Stimulated activated CD8-positive, alpha-beta memory T cell treated with anti-CD3 and anti-CD28 coated beads, Interleukin-12 subunit alpha, Interleukin-12 subunit beta, amount 100 ng/mL, for 4 hours (primary cell): ENCODE data around the gene MLLT1.
A peak's percentile ranks its signal among the peaks of the same experiment; 100 is the strongest.

Experiments used
- DNase-seq: peaks from one replicate; pipeline ENCODE4 v3.0.0-alpha.2; 2020; ENCODE audit warnings: low read depth

Gene MLLT1

DNA sequence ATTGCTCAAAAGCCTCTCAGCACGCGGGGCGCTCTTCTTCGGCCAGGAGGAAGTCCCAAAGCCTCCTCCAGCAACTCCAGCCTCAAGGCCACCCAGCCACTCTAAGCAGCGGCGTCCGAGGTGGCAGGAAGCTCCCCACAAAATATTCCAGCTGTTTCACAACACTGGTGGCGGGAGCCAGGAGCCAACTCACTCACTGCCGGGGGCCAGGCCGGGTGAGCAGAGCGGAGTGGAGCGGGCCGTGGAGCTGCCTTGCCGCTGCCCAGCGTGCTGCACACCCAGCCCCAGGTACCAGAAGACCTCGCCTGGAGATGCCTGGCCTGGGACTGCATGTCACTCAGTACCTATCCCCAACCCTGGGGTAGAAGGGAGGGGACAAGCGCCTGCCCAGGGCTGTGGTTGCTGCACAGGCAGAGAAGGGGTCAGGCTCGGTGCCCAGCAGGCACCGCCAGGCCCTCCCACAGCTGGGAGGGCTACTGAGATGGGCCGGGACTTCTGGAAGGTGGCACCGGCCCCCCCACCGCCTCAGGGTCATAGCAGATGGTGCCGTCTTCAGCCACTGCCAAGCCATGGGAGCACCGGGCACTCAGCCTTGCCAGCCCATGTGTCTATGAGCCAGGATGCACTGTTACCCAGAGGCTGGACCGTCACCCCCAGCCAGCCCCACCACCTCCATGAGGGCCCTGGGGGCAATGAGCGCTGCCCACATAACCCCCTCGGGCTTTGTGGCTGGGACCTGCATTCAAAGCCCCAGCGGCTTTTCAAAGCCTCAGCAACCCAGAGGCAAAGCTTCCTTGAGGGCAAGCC lies 59.2 kb downstream of the MLLT1 start:
- DNase-seq: no peak

DNA sequence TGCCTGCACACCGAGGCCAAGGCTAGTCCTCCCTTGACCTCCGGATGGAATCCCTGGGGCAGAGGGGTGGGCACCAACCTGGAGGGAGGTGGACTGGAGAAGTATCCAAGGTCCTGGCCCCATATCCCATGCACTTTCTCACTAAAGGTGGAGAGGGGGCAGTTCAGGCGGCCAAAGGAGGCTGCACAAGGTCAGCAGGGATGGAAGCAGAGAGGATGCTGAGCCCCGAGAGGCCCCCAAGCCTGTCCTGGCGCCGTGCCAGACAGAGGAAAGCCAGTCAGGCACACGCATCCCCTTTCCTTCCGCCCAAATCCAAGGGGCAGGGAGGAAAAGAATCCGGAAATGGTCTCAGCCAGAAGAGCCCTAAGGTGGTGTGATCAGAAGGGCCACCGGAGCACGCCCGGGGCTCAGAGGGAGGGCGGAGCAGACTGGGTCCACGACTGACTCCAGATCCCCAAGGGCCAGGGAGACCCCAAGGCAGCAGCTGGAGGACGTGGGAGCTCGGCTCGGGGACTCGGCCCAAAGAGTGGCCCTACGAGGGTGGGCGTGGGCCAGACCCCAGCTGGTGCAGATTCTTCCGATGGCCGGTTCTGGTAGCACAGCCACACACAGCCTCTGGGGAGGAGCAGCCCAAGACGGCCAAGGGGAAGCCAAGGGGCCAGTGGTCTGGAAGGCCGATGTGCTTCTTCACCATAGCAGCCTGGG lies 60.0 kb downstream of the MLLT1 start:
- no peak for DNase-seq

DNA sequence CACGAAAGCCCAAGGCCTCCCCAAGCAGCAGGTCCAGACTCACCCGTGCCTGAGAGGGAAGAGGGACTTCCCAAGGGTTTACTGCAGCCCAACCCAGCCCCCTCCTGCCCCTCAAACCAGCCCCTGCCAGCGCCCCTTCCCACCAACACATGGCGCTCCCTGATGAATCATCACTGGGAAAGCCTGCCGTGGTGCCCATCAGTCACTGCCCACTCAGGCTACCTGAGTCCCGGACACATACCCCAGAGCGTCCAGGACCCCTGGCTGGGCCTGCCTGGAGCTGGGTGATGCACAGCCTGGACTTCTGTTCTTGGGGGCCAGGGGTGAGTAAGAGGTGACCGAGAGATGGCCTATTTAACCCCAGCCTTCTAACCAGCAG lies 60.6 kb downstream of the MLLT1 start:
- DNase-seq: no peak

DNA sequence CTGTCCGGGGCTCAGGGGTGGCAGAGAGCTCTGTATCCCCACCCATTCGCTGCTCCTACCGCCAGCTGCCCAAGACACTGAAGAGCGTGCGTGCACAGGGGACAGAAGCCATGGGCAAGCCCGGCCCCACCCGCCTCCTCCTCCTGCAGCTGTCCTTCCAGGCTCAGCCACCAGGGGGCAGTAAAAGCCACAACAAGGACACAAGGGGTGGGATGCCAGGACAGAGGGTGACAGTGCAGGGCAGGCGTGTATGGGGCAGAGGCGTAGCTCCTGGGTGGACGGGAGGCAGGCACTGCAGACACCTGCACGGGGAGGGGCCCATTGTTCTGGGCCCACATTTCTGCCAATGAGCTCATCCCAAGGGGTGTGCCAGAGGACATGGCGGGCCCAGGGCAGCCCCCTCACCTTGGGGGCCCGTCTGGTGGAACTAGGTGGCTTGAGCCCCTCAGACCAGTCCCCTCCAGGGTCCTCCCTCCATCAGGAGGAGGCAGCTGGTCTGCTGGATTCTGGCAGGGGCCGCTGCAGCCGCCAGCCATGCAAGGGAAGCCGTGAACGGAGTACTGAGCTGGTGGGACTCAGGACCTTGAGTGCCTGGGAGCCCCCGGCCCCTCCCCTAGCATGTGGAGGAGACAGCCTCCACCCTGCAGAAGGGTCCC lies 61.2 kb downstream of the MLLT1 start:
- DNase-seq: peak; percentile 62

DNA sequence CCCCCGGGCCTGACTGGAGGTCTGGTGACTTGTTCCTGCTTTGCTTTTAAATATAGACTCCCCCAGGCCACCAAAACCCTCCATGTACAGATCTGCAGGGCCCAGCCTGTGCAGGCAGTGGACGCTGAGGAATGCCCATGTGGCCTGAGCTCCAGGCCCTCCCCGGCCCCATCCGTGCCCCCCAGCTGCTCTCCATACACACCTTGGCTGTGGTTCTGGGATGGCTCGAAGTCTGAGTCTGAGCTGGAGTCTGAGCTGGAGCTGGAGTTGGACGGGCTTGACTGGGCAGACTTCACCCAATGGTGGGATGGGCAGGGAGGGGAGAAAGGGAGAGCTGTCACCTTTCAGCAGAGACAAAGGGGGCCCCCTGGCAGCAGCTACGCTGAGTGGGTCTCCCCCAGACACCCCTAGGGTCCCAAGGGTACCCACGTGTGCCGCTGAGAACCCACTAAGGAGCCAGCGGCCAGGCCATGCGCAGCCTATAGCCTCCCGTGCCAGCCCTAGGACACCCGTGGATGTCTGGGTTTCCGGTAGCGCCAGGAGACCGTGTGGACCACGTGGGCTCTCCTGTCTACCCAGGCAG lies 61.9 kb downstream of the MLLT1 start:
- DNase-seq: no peak

DNA sequence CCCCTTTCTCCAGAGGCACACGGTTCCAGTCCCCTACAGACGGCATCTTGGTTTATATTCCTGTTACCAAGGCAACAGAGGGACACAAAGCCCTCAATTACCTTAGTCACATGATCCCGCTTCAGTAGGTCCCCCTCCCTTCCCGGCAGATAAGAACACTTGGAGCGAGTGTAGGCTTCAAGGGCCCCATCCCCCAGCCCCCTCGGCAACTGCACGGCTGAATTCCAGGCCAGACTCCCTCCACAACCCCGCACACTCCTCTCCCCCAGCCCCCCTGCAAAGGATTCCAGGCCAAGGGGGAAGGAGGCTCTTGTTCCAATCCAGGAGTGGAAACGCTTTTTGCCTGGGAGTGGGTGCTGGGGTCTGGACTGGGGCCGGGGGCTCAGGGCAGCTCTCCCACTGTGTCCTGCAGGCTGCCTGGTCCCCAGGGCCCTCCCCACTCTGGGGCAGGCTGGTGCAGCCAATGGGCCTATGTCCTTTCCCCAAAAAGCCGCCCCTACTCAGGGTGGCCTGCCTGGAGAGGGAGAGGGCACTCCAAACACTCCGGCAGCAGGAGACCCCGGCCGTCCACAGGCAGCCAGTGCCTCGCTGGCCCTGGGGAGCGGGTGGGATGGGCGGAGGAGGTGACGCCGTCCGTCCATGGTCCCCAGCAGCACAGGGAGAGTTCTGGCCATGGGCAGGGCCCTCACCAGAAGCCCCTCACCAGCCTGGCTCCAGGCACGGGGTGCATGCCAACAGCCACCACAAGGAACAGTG lies 62.6 kb downstream of the MLLT1 start:
- DNase-seq: no peak

DNA sequence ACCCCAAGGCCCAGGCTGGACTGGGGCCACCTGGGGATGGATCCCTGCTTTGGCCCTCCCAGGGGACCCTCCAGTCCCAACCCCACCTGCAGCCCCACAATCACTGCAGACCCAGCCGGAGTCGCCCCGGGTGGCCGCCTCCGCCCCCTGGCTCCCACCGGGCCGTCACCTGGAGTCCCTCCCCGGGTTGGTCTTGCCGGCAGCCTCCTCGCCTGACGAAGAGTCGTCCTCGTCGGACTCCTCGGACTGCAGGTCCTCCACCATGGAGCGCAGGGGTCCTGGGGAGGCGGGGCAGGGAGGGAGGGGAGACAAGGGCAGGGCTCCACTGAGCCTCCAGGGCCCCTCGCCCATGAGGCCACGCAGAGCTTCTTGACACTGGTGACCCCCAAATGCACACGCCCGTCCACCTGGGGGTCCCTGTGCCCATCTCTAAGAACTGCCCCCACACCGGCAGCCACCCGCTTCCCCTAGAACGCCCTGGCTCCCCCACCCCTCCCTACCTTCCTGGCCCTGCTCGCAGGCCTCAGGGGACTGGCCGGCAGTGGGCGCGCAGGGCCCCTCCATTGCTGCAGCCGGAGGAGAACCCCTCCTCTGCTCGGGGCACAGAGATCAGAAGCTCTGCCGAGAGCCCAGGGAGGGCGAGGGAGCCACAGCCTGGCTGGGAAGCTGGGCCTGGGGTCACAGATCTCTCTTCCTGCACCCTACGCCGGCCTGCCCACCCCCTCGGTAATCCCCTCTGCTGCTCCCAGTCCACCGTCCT lies 63.4 kb downstream of the MLLT1 start:
- no peak for DNase-seq

DNA sequence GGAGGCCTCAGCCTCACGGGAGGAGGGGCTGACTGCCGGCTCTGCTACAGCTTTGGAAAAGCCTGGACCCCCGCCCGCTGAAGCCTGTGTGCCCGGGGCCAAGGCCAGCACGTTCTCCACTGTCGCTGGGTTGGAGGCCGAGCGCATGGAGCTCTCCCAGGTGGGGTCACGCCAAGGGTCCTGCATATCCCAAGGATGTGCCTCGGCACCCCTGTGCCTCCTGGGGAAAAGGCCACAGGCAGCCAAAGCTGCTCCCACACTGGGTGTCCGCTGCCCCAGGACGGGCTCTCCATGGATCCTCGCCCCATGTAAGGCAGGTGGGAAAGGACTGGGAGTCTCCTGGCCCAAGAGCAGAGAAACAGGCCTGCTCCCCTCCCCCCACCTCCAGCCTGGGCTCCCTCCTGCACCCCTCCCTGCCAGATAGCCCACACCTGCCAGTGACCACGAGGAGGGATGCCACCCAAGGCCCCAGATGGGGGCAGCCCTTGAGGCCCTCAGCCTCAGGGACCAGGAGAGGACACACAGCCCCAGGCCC lies 64.0 kb downstream of the MLLT1 start:
- no peak for DNase-seq

DNA sequence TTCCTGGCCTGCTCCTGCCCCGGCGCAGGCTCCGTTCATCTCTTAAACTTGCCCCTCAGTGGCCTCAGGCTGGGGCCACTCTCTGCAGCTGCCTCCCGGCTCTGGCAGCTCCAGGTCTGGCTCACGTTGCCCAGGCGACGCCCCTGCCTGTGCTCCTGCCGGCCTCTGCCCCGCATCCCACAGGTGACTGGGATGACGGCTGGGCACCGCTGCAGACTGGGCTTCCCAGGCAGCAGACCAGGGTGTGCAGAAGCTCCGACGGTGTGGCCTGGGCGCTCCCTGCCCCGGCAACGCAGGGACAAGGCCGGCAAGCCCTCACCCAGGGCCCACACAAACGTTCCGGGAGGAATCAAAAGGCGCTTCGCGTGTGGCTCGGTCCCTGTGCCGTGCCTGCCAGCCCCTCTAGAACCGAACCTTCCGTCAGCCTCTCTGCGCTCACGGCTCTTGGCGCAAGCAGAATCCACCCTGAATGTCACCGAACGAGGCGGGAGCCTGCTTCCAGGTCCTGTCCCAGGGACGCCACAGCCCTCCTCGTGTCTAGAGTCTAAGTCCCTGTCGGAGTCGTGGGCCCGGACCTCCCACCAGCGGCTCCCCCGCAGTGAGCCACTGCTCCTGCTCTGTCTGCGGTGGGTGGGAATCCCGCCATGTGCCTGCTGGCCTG lies 64.8 kb downstream of the MLLT1 start:
- DNase-seq: no peak

DNA sequence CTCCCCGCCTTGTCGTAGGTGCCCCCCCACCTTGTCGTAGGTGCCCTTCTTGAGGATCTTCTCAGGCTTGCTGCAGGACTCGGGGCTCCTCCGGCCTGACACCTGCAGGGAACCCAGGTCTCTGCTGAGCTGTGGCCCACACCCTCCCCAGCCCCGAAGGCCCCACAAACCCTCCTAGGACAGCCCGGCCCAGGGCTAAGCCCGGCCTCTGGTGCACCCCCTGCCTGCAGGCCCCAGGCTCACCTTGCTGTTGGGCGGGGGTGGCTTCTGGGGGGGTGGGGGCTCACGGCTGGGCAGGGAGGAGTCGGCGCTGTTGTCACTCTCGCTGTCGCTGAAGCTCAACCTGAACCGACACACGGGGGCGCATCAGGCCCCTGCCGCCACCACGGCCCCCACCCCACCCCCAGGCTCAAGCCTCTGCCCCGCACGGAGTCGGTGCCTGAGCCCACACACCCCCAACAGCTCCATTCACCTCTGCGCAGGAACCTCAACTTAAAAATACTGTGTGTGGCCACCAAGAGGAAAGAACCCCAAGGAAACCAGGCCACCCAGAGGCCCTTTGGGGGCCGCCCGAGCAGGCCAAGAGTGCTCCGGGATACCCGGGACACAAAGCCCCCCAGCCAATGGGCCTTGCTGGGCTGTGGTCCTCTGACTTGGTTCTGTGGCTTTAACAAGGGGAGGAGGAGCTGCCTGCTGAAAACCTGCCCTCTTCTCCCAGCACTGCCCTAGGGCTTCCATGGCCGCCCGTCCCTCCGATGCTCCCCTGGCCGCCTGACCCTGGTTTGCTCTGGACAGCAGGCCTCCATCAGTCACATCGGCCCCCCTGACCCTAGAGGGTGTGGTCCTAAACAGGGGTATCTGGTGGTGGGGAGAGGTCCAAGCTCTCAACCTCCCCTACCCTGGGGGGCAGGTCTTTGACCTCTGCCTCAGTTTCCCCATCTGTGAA lies 65.8 kb downstream of the MLLT1 start:
- no peak for DNase-seq

DNA sequence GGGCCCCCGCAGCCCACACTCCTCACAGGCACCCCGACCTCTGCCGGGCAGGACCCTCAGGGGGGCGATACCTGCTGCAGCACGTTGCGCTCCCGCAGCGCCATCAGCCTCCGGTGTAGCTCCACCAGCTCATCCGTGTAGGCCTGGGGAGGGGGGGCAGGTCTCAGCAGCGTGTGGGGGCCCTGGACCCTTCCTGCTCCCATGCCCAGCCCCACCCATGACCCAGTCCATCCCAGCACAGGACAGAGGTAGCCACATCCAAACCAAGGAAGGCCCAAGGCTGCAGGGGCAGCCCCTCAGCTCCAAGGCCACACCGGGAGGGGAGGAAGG lies 66.5 kb downstream of the MLLT1 start:
- no peak for DNase-seq

DNA sequence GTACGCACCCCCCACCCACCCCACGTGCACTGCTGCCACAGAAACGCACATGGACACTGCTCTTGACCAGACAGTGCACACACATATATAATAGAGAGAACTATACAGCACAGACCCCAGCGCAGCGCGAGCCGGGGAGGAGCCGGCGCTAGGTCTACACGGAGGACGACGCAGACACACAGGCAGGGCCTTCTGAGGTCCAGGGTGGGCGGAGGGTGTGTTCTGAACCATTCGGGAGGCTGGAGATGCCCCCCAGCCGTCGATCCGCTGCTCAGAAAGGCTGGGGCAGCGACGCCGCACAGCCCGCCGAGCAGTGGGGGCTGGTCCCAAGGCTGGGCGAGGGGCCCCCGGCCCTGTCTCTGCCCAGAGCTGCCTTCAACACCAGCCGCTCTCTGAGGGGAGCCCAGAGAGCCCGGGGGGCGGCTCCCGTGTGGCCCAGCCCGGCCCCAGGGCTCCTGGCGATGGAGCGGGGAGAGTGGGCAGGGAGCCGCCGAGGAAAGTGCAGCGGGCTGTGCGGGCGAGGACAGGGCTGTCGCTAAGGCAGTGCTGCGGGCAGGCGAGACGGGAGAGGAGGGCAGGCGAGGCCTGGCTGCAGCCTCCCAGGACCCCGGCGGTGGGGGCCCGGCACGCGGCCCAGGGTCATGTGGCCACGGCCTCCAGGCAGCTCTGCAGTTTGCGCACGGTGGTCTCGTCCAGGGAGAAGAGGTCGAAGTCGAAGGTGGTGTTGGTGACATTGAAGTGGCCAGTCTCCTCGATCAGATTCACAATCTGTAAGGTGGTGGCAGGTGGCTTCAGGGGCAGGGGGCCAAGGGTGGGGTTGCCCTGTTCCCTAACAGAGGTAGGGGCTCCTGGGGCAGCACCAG lies 67.1 kb downstream of the MLLT1 start:
- DNase-seq: no peak

DNA sequence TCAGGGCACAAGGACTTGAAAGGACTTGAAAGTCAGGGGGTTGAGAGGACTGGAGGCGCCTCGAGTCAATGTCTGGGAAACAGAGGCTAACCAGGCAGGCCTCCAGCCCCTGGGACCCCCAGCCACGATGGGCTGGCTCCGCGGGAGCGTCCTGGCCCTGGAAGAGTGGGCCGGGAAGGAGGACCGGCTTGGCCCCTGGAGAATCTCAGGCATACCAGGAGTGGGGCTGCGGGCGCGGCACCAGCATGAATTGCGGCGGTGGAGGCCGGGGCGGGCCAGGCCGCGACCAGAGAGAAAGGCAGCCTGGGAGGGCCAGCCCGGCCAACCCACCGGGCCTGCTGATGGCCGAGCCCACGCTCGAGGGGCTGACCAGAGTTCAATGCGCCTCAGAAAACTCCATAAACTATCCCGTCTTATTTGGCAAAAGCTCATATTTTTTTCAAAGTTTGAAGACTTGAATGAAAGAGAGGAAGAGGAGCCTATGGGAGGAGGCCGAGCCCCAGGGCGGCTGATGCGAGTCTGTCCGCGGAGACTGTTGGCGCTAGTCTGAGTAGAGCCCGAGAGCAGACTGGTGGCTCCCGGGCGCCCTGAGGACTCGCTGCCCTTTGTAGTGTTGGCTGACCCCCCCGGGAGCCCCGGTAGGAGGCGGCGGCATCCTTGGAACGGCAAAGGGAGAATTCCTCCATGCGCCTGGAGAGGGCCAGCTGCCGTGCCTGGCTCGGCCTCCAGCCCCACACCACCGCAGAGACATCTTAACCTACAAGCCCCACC lies 68.0 kb downstream of the MLLT1 start:
- no peak for DNase-seq

DNA sequence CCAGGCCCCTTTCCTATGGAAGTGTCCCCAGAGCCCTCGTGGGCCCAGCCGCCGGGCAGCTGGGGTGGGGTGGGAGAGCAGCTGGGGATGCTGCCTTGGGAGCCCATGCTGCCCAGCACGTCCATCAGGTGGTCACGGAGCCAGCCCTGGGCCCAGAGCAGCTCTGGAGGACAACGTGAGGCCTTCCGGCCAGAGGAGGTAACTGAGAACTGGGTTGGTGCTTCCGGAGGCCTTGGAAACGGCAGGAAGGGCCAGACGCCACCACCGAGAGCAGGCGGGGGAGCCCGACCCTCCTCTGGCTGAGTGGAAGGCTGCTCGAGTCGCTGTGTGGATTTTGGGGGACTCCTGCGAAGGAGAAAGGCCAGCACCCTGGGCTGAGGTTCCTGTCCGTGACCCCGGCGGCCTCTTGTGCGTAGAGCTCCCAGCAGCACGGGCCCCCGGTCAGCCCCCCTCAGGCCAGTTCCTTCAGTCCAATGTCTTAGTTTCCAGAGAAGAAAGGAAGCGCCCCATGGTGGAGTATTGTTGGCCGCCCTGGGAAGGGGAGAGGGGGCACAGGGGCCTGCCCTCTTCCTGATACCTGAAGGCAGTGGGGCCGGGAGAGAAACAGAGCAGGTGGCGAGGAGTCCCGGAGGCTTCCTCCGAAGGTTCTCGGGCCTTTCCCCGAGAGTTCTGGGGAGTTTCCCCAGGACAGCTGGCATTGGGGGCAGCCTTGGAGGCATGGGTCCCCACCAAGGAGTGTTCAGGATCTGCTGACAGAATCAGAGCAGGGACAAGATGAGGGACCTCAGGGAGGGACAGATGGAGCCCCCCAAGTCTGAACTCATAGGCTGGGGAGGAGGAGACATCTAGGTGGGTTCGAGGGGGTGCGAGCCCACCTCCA lies 68.8 kb downstream of the MLLT1 start:
- no peak for DNase-seq

DNA sequence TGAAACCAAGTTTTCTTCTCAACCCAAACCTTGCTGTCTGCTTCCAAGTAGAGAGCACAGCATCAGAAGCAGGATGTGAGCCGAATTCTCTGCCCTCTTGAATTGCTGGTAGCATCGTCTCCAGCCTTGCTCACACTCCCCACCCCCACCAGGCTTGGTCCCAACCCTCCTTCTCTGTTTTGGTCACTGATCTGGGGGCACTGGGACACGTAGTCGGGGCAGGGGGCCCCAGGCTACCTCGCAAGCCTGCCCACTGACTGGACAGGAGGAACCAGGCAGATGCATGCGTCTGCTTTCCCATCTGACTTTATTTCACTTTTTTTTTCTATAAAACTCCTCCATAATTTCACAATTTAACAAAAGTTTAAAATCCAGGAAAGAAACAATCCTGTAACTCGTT lies 69.7 kb downstream of the MLLT1 start:
- no peak for DNase-seq

DNA sequence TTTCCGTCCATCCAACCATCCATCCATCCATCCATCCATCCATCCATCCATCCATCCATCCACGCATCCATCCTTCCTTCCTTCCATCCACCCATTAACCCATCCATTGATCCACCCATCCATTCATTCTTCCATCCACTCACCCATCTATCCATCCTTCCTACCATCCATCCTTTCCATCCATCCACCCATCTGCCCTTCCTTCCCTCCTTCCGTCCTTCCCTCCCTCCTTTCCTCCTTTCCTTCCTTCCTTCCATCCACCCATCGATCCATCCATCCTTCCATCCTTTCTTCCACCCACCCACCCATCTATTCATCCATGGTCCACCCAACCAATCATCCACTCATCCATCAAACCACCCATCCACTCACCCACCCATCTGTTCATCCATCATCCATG lies 70.1 kb downstream of the MLLT1 start:
- no peak for DNase-seq

DNA sequence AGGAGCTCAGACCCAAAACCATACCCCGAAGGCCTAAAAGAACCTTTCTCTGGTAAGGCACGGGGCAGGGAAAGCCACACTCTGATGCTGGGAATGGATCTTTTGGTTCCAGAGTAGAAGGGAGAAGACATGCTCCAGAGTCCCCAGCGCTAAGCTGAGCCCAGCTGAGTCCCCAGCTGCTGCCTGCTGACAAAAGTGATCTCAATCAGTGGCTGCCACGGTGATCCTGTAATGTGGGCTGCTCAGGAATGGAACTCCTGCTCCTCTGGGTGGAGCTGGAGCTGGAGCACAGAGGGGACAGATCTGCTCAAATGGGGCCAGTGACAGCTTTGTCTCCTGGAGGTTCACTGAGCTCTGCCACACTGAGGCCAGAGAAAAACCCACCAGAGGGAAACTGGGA lies 70.5 kb downstream of the MLLT1 start:
- no peak for DNase-seq
